Endothelial cell (in vitro differentiated cells): ENCODE data around the gene RPL21. TPM values are rescaled to one million over a fixed set of nuclear protein-coding genes. Genes with fewer than 3 reads are reported as not detected.
A peak's percentile ranks its signal among the peaks of the same experiment; 100 is the strongest.

Experiments
- DNase-seq: peaks from one replicate; pipeline ENCODE4 v3.0.0; 2021; ENCODE audit warnings: low spot score
- H3K27ac Mint-ChIP-seq: one replicate; pipeline ENCODE4 v1.8.0; 2021; ENCODE audit warnings: mixed read lengths, inconsistent platforms; ENCODE audit not compliant: unreplicated experiment
- H3K27me3 Mint-ChIP-seq: one replicate; pipeline ENCODE4 v1.8.0; 2021; ENCODE audit warnings: mild to moderate bottlenecking, moderate library complexity, mixed read lengths, inconsistent platforms; ENCODE audit not compliant: unreplicated experiment
- H3K36me3 Mint-ChIP-seq: one replicate; pipeline ENCODE4 v1.8.0; 2021; ENCODE audit warnings: mild to moderate bottlenecking, low read depth, mixed read lengths, inconsistent platforms; ENCODE audit not compliant: unreplicated experiment
- H3K4me1 Mint-ChIP-seq: one replicate; pipeline ENCODE4 v1.8.0; 2021; ENCODE audit warnings: mild to moderate bottlenecking, mixed read lengths, inconsistent platforms; ENCODE audit not compliant: unreplicated experiment
- H3K4me3 Mint-ChIP-seq: one replicate; pipeline ENCODE4 v1.8.0; 2021; ENCODE audit warnings: mild to moderate bottlenecking, mixed read lengths, inconsistent platforms; ENCODE audit not compliant: unreplicated experiment
- H3K9me3 Mint-ChIP-seq: one replicate; pipeline ENCODE4 v1.8.0; 2021; ENCODE audit warnings: mixed read lengths, inconsistent platforms; ENCODE audit not compliant: unreplicated experiment
- CTCF ChIP-seq: fragments of 200-600 bp; sonication (generic); IDR thresholded peaks from one replicate; pipeline ENCODE4 v1.5.0; 2021; ENCODE audit warnings: antibody characterized with exemption; ENCODE audit not compliant: unreplicated experiment
- total RNA-seq: library from RNA; stranded (reverse); fragmentation: NEBNext Ultra II Directional; extraction: Animal tissue kit (Norgen Biotek cat#: 25700); gene quantifications from one replicate; pipeline ENCODE4 v1.2.1, GENCODE V29; 2021; ENCODE audit not compliant: unreplicated experiment

The RPL21 gene
- total RNA-seq, 1 donor from 2014 or later, result 910 TPM

GRCh38 chr13:27264181-27264580 lies 12.8 kb downstream of the RPL21 start:
- peaks cover 4% of the 10 kb centered on the region for H3K36me3 Mint-ChIP-seq
- no peak for DNase-seq
- no peak overlapping the region for H3K27ac Mint-ChIP-seq
- peak overlapping the region; percentile 10 for H3K4me3 Mint-ChIP-seq
- H3K27me3 Mint-ChIP-seq, result no peaks in the 10 kb centered on the region
- no peak for TF ChIP-seq CTCF
- no peaks in the 10 kb centered on the region for H3K9me3 Mint-ChIP-seq
- peaks cover 11% of the 10 kb centered on the region for H3K4me1 Mint-ChIP-seq

GRCh38 chr13:27264648-27265047 lies 13.3 kb downstream of the RPL21 start:
- H3K36me3 Mint-ChIP-seq, result peaks cover 4% of the 10 kb centered on the region
- no peak overlapping the region for H3K27ac Mint-ChIP-seq
- H3K4me1 Mint-ChIP-seq, result peaks cover 11% of the 10 kb centered on the region
- DNase-seq, result no peak
- peak overlapping the region; percentile 10 for H3K4me3 Mint-ChIP-seq
- H3K27me3 Mint-ChIP-seq, result peaks cover 2% of the 10 kb centered on the region
- no peaks in the 10 kb centered on the region for H3K9me3 Mint-ChIP-seq
- TF ChIP-seq CTCF, result no peak

- Mint-ChIP-seq H3K4me3 (no peak overlapping the region), H3K27me3 (peaks cover 2% of the 10 kb centered on the region), H3K9me3 (no peaks in the 10 kb centered on the region), H3K27ac (no peak overlapping the region), H3K4me1 (peaks cover 10% of the 10 kb centered on the region), H3K36me3 (peaks cover 4% of the 10 kb centered on the region)
- no peak for DNase-seq
- no peak for TF ChIP-seq CTCF
Measured at GRCh38 chr13:27266917-27267316, 15.6 kb downstream of the RPL21 start.

GRCh38 chr13:27267596-27267995 lies 16.2 kb downstream of the RPL21 start:
- H3K27ac Mint-ChIP-seq, result no peak overlapping the region
- H3K27me3 Mint-ChIP-seq, result peaks cover 2% of the 10 kb centered on the region
- no peak for TF ChIP-seq CTCF
- peaks cover 7% of the 10 kb centered on the region for H3K4me1 Mint-ChIP-seq
- peaks cover 2% of the 10 kb centered on the region for H3K36me3 Mint-ChIP-seq
- no peaks in the 10 kb centered on the region for H3K9me3 Mint-ChIP-seq
- no peak for DNase-seq
- H3K4me3 Mint-ChIP-seq, result no peak overlapping the region

- H3K4me1 Mint-ChIP-seq, result peaks cover 4% of the 10 kb centered on the region
- H3K27me3 Mint-ChIP-seq, result peaks cover 2% of the 10 kb centered on the region
- no peak for TF ChIP-seq CTCF
- H3K36me3 Mint-ChIP-seq, result no peaks in the 10 kb centered on the region
- no peaks in the 10 kb centered on the region for H3K9me3 Mint-ChIP-seq
- no peak for DNase-seq
- H3K4me3 Mint-ChIP-seq, result no peak overlapping the region
- no peak overlapping the region for H3K27ac Mint-ChIP-seq
Measured at GRCh38 chr13:27269114-27269665, 17.8 kb downstream of the RPL21 start.
